DMS153 treated with DMSO at 0.1 percent for 48 hours (cell line): ENCODE data around the gene ARHGEF4.

Experiments
- DNase-seq: peaks from one replicate; lab custom pipeline; 2025; ENCODE audit not compliant: unreplicated experiment; lab: John Stamatoyannopoulos, UW

The ARHGEF4 gene

DNA sequence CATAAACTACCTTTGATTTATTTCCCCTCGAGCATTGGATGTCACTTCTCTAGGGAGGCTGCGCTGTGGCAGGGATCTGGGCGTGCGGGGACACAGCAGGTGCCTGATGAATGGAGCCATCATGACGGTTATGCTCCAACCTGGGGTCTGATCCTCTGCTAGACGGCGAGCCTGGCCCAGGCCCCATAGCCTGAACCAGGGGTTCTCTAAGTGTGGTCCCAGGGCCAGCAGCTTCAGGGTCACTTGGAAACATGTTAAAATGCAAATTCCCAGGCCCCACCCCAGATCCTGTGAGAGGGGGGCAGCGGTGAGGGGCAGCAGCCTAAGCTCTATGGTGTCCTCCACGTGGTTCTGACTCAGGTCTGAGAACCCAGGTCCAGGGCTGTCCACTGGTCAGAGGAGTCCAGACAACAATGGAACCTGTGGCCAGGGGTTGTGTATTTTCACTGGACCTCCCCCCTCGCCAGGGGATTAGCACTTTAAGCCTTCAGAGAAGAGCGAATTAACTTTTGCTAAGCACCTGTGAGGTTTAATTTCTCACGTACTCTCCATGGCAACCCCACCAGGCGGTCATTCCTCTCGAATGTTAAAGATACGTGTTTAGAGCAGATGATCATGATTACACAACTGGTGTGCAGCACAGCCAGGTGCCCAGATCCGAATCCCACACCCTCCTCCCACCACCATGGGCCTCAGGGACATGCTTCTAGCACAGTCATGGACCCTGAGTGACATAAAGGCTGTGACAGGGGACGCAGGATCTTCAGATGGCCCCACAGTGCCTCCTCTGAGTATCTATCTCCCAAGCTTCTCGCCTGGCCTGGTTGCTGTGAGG is 1.6 kb upstream of the ARHGEF4 start:
- no peak for DNase-seq

GRCh38 chr2:130835766-130836015 is 1.0 kb upstream of the ARHGEF4 start:
- no peak for DNase-seq

DNA sequence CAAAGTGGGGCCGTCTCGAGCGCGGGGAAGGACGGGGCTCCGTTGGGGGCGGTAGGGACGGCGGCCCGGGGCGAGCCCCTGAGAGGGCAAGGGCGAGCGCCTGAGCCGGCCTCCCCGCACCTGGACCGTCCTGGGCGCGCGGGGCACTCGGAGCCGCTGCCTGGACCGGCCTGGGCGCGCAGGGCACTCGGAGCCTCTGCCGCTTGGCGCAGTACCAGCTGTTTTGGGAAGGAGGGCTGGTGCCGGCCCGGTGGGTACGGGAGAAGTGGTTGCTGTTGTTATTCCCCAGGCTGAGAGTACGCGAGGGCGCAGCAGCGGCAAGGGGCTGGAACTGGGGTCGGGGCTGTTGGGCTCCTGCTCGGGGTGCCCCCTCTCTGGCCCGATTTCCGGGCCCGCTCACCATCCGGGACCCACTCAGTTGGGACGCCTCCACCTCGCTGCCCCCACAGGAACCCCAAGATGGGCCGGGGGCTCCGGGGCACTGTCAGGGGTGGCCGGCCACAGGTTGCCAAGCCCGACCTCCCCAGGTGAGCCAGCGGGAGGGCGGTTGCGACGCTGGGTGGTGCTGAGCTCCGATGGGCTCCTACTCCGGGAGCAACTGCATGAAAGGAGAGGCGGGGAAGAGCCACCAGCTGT is 579 bp downstream of the ARHGEF4 start:
- DNase-seq: no peak

DNA sequence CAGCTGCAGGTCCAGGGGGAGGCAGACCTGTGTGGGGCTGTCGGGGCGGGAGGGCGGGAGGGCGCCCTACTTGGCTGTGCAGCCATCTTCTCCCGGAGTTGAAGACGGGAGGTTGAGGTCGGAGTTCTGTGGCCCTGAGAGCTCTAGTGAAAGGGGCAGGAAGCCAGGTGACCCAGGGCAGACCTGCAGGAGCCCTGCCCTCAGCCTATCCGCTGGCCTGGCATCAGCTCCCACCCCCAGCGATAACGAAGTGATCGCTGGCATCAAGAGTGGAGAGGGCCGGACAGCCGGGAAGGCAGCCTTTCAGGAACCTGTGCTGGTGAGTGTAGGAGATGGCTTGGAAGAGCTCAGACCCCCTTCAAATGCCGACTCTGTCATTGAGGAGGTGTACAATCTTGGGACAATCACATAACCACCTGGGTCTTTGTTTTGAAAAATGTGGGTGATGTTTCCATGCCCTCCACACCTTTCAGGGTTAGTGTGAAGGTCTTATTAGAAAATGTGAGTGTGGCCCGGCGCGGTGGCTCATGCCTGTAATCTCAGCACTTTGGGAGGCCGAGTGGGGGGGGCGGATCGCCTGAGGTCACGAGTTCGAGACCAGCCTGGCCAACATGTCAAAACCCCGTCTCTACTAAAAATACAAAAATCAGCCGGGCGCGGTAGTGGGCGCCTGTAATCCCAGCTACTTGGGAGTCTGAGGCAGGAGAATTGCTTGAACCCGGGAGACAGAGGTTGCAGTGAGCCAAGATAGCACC is 1.3 kb downstream of the ARHGEF4 start:
- no peak for DNase-seq

- DNase-seq: no peak
Observed at GRCh38 chr2:130839011-130839780, 2.5 kb downstream of the ARHGEF4 start.

GRCh38 chr2:130840506-130840905 is 3.8 kb downstream of the ARHGEF4 start:
- DNase-seq: no peak

- DNase-seq: no peak
Observed at GRCh38 chr2:130841741-130842365, 5.1 kb downstream of the ARHGEF4 start.

GRCh38 chr2:130842770-130843169 is 6.1 kb downstream of the ARHGEF4 start:
- no peak for DNase-seq

DNA sequence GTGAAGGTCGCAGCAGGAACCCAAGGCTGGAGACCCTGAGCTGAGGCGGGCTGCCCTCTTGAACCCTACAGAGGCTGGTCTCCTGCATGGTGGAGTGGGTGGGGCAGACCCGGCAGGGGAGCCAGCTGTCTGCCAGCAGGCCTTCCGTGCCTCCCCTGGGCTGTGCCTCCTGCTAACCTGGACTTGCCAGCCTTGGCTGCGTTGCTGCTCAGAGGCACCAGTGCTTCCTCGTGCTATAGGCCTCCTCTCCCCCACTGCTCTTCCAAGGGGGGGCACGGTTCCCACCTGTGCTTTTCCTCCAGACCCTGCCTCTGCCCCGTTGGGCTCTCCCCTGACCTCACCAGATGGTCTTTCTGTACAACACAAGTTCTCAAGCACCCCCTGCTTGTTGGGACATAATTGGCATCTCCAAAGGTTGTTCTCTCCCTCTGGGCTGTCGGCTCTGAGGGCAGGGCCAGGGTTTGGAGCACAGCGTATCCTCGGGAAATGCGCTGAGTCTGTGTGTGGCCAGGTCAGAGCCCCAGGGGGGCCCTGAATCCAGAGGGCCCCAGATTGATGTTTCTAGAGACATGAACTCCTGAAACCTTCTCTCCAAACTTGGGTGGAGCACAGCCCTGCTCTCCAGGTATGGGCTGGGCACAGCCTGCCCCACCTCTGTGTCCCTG is 6.7 kb downstream of the ARHGEF4 start:
- DNase-seq: no peak

- DNase-seq: no peak
Observed at GRCh38 chr2:130844161-130844560, 7.4 kb downstream of the ARHGEF4 start.

DNA sequence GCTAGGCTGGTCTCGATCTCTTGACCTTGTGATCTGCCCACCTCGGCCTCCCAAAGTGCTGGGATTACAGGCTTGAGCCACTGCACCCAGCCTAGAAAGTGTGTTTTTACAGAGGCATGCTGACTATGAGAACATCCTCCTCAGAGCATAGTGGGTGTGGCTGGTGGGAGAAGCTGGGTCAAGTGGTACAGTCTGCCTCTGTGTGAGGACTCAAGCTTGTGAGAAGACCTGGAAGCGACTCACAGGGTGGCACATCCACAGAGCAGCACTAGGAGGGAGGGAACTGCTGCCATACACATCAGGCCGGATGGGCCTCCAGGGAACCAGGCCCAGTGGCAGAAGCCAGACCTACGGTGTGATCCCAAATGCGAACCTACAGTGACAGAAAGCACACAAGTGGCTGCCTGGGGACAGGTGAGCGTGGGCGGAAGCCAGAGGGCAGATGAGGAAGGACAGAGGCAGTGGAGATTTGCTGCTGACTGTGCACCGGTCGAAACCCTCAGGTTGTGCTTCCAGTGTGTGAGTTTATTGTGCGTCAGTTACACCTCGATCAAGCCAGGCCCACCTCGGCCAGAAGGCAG is 8.9 kb downstream of the ARHGEF4 start:
- DNase-seq: no peak

DNA sequence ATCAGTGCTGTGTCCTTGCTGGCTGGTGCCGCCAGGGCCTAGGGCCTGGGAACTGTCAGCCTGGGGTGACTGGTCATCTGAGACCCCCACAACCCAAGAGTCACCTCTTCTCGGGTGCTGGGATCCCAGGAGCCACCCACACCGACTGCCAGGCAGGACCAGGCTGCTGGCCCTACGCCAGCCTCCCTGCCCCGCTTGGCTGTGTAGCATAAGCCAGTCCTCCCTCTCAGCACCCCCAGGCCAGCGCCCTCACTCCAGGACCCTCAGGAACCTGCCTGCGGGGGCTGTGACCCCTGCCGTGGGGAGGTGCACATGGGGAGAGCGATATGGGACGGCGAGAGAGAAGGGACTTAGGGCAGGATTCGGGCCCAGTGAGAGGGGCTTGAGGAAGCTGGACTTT is 9.5 kb downstream of the ARHGEF4 start:
- no peak for DNase-seq

GRCh38 chr2:130846686-130847375 is 10.1 kb downstream of the ARHGEF4 start:
- no peak for DNase-seq

GRCh38 chr2:130847776-130848525 is 11.2 kb downstream of the ARHGEF4 start:
- DNase-seq: no peak

DNA sequence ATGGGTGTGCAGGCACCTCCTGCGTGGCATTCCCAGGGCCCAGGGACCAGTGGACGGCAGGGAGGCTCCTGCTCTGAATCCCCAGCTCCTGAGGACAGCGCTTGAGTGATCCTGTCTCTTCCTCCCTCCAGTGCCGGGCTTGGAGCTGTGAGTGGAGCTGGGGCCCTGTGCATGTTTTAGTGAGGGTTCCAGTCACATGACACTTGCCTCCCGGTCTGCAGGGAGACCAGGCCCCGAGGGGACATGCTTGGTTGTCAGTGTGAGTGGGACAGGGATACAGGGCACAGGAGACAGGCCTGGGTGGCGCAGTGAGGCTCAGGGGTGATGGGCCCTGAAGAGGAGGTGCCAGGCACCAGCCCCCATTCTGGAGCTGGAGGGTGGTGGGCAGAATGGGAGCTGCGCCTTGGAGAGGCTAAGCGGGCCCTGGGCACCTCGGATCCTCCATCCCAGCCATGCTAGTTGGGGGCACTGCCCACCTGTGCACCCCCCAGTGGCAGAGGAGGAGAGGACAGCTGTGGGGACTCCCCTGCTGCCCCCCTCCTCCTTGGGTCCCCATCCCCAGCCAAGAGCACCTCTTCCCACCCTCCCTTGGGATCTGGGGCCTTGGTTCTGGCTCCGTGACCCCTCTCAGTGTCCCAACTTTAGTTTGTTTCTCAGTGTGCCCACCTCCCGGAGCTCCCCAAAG is 12.0 kb downstream of the ARHGEF4 start:
- DNase-seq: no peak

DNA sequence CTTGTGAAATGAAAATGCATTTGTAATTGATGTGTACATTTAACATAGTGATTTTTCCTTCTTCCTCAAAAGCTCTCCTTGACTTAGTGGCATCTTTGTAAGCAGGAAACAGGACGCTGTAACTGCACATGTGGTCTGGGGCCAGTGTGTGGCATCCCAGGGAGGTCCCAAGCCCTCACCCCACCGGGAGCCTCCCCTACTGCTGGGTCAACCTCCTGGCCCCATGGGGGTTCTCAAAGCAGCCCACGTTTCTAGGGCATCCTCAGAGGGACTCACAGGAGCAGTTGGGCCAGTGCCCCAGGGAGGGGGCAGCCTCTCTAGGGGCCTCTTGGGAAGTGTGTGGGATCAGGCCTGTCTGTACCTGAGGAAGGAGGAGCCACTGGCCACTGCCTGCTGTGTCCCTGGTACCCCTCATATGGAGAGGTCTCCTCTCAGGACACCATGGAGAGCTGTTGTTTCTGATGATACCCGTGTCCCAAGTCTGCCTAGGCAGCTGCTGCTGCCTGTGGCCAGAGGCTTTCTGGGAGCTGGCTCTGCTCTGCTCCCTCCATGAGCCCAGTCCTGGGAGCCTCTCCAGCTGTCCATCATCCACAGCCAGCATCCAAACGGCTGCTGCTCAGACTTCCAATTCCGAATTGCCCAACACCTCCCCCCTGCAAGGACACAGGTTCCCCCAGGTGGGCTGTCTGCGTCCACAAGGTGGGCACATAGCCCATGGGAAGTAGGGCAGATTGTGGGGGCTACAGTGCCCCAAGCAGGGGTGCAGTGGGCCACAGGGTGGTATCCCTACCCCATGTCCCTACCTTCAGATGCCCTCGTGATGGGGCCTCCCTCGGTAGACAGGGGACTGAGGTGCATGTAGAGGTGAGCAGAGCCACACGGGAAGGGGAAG is 13.4 kb downstream of the ARHGEF4 start:
- DNase-seq: no peak
